ENCODE results near the gene CBL. TPM values are rescaled to one million over a fixed set of nuclear protein-coding genes. Genes with fewer than 3 reads are reported as not detected.
A peak's percentile ranks its signal among the peaks of the same experiment; 100 is the strongest.
"Not testable (repeated sequence)": the region's sequence is repeated elsewhere in the genome, so short reads cannot be mapped to it uniquely, and the experiment has no call there.

Gene CBL
- total RNA-seq, 4 donors from 2014 or later = 12.9 to 26.6 (median 20.9) TPM

DNA sequence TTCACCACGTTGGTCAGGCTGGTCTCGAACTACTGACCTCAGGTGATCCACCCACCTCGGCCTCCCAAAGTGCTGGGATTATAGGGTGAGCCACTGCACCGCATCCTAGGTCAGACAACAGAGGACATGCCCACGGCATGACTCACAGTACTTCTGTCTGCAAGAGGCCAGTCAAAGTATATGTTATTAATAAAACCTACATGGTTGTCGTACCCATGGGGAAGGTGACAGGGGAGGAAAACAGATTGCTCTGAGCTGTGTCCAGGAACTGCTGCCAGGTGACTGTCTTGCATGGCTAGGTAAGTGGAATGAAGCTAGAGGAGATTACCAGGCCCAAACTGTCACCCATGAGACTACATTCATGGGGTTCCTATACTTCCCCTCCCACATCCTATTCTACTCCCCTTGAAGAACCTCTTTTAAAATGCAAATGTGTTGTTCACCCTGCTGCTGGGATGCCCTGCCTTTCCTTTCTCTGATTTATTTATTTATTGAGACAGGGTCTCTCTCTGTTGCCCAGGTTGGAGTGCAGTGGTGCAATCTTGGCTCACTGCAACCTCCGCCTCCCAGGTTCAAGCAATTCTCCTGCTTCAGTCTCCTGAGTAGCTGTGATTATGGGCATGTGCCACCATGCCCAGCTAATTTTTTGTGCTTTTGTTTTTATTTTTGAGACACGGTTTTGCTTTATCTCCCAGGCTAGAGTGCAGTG, 39.6 kb upstream of the CBL start:
- no peak for DNase-seq (ENCODE audit: low spot score)
- TF ChIP-seq CTCF (IDR thresholded peaks at IDR 0.05) = no peak
- ATAC-seq (ENCODE audit: low FRiP score) = no peak

DNA sequence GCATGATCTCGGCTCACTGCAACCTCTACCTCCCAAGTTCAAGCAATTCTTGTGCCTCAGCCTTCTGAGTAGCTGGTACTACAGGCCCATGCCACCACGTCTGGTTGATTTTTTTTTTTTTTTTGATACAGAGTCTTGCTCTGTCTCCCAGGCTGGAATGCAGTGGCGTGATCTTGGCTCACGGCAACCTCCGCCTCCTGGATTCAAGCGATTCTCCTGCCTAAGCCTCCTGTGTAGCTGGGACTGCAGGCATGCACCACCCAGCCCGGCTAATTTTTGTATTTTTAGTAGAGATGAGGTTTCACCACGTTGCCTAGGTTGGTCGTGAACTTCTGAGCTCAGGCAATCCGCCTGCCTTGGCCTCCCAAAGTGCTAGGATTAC, 39.1 kb upstream of the CBL start:
- DNase-seq (ENCODE audit: low spot score); ATAC-seq (ENCODE audit: low FRiP score): not testable (repeated sequence)

- ATAC-seq (ENCODE audit: low FRiP score) (peak; percentile 4), DNase-seq (ENCODE audit: low spot score) (no peak)
- no peak for TF ChIP-seq CTCF (IDR thresholded peaks at IDR 0.05)
These were observed 38.2 kb upstream of the CBL start for GRCh38 chr11:119167933-119168332.

- DNase-seq (ENCODE audit: low spot score) (peak; percentile 55), ATAC-seq (ENCODE audit: low FRiP score) (peak; percentile 87)
- no peak for TF ChIP-seq CTCF (IDR thresholded peaks at IDR 0.05)
These were observed 37.5 kb upstream of the CBL start, which contains the start of gene NLRX1 for GRCh38 chr11:119168471-119169281. Gene NLRX1 (plus strand): TSS chr11:119168725. CDS start chr11:119171404, 2,679 bp downstream.

DNA sequence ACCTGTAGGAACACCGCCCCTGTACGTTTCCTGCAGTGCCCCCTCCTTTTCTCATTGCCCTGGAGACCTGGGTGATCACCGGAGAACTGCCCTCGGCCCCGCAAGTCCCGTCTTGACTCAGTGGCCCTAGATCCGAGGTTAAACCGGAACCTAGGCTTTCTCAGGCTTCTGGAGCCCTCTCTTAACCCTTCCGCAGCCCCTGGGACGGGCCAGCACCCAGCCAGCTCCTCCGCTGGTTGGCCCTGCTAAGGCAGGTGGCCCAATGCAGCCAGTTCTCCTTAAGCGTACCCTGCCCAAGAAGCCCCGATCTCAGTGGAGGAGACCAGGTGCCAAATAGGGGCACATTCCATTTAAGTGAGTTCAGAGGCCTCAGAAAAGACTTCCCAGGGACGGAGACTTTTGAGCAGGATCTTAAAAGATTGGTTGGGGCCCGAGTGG, 36.8 kb upstream of the CBL start:
- TF ChIP-seq CTCF (IDR thresholded peaks at IDR 0.05) = no peak
- ATAC-seq (ENCODE audit: low FRiP score) = peak; percentile 41
- no peak for DNase-seq (ENCODE audit: low spot score)

GRCh38 chr11:119172513-119172912, 33.6 kb upstream of the CBL start:
- DNase-seq (ENCODE audit: low spot score) (no peak), ATAC-seq (ENCODE audit: low FRiP score) (no peak)
- TF ChIP-seq CTCF (IDR thresholded peaks at IDR 0.05) = no peak

DNA sequence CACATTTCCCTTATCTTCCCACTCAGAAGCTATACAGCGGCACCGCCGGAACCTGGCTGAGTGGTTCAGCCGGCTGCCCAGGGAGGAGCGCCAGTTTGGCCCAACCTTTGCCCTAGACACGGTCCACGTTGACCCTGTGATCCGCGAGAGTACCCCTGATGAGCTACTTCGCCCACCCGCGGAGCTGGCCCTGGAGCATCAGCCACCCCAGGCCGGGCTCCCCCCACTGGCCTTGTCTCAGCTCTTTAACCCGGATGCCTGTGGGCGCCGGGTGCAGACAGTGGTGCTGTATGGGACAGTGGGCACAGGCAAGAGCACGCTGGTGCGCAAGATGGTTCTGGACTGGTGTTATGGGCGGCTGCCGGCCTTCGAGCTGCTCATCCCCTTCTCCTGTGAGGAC, 32.7 kb upstream of the CBL start:
- no peak for ATAC-seq (ENCODE audit: low FRiP score)
- DNase-seq (ENCODE audit: low spot score) = no peak
- no peak for TF ChIP-seq CTCF (IDR thresholded peaks at IDR 0.05)

Data from omental fat pad (tissue), 4 donors.